ENCODE results near the gene EID1. TPM values are rescaled to one million over a fixed set of nuclear protein-coding genes. Genes with fewer than 3 reads are reported as not detected.

Gene EID1
- total RNA-seq, 2 donors from 2014 or later = 199 to 226 TPM

DNA sequence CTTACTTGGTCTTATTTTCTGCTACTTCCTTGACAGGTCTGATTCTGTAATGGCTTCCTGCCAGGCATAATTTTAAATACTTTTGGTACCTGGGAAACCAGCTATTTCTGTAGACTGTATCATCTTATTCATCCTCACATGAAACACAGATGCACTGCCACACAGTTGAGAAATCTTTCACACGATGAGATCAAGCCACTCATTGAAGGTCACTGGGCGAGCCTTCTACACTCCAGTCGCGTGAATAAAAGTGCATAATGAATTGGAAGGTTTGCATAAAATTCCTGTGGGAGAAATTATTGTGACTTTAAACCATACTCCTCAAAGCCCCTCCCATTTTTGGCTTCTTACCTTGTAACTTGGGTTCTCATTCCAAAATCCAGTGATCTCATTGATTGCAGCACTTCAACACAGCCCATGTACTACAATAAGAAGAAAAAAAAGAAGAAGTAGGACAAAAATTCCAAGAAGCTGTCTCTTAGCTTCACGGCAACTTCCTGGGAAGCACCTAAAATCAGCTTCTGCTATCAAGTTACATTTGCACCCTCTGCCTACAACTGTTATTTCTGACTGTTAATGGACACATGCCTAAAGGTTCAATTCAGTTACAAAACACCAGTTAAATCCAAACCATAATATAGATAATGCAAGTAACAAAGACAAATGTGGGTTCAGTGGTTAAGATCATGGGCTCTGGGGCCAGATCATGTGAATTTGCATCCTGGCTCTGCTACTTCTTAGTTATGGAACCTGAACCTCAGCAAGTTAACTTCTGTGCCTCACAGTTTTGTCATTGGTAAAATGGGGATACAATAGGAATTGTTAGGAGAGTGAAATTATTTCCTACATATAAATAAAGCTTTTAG lies 46.8 kb downstream of the EID1 start:
- intact Hi-C loops (cut with DNase I) = no loop called here
- Histone ChIP-seq H3K4me1 (replicated peaks) (no peaks in the 10 kb centered on the region), H3K27me3 (replicated peaks; ENCODE audit: insufficient read depth) (no peaks in the 10 kb centered on the region), H3K4me3 (no peak overlapping the region), H3K36me3 (no peaks in the 10 kb centered on the region), H3K27ac (no peak overlapping the region), H3K9me3 (no peaks in the 10 kb centered on the region)
- DNase-seq (ENCODE audit: low spot score) = no peak
- WGBS = 85% methylated on average over 5 of the region's 5 CpGs
- TF ChIP-seq, protein P1, sequence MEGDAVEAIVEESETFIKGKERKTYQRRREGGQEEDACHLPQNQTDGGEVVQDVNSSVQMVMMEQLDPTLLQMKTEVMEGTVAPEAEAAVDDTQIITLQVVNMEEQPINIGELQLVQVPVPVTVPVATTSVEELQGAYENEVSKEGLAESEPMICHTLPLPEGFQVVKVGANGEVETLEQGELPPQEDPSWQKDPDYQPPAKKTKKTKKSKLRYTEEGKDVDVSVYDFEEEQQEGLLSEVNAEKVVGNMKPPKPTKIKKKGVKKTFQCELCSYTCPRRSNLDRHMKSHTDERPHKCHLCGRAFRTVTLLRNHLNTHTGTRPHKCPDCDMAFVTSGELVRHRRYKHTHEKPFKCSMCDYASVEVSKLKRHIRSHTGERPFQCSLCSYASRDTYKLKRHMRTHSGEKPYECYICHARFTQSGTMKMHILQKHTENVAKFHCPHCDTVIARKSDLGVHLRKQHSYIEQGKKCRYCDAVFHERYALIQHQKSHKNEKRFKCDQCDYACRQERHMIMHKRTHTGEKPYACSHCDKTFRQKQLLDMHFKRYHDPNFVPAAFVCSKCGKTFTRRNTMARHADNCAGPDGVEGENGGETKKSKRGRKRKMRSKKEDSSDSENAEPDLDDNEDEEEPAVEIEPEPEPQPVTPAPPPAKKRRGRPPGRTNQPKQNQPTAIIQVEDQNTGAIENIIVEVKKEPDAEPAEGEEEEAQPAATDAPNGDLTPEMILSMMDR (IDR thresholded peaks at IDR 0.05) = no peak
- TF ChIP-seq POLR2AphosphoS5 (IDR thresholded peaks at IDR 0.05) (no peak), POLR2A (IDR thresholded peaks at IDR 0.05) (no peak)

DNA sequence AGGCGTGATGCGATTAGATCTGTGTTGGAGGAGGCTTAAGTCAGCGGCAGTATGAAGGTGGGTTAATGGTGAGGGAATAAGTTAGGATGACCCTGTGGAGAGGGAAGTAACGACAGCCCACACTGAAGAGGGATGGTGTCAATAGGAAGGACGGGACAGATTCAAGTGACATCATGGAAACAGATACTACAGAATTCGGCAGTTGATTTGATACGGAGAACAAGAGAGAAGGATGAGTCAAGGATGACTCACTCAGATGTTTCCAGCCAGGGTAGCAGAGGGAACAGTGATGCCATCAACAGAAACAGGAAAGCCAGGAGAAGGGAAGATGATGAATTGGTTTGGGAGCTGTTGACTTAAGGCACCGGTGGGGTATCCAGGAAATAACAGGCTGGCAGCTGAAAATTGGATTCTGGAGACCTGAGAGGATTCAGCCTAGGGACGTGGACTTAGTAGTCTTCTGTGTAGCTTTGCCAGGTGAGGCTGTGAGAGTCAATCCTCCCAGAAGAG lies 47.8 kb downstream of the EID1 start:
- no peak for TF ChIP-seq POLR2A (IDR thresholded peaks at IDR 0.05)
- no peak for TF ChIP-seq POLR2AphosphoS5 (IDR thresholded peaks at IDR 0.05)
- TF ChIP-seq, protein P1 (IDR thresholded peaks at IDR 0.05) = no peak
- Histone ChIP-seq H3K4me3 (no peak overlapping the region), H3K9me3 (no peaks in the 10 kb centered on the region), H3K4me1 (replicated peaks) (no peaks in the 10 kb centered on the region), H3K36me3 (no peaks in the 10 kb centered on the region), H3K27me3 (replicated peaks; ENCODE audit: insufficient read depth) (no peaks in the 10 kb centered on the region), H3K27ac (no peak overlapping the region)
- intact Hi-C loops (cut with DNase I) = no loop called here
- no peak for DNase-seq (ENCODE audit: low spot score)
- WGBS = 67% methylated on average over 9 of the region's 9 CpGs

DNA sequence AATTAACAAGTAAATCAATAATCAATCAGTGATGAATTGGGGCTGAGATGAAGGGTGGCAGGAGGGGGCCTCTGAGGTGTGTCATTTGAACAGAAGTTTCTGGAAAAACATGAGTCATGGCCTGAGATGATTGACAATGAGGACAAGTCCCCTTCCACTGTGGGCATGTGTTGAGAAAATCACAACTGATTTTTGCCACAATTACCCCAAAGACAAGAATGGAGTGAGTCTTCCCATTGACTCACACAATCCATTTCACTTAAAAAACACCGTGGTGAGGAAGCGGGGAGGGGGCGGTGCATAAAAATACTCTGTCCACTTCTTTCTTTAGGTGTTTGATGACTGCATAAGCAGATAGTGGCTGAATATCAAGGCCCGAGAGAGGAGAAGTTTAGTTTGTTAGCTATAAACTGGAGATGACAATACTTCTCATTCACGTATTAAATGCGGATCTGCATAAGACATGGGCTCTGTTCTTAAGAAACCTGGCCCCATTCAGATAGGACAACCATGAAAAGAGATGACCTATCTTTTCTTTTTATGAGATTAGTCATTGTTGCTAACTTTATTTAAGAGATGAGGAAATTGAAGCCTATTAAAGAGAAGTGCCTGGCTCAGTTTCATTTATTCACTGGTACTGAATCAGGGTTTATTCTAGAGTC lies 51.1 kb downstream of the EID1 start:
- Histone ChIP-seq H3K4me1 (replicated peaks) (no peaks in the 10 kb centered on the region), H3K27ac (no peak overlapping the region), H3K27me3 (replicated peaks; ENCODE audit: insufficient read depth) (no peaks in the 10 kb centered on the region), H3K4me3 (no peak overlapping the region), H3K9me3 (no peaks in the 10 kb centered on the region), H3K36me3 (no peaks in the 10 kb centered on the region)
- WGBS = 63% methylated on average over 6 of the region's 6 CpGs
- TF ChIP-seq, protein P1 (IDR thresholded peaks at IDR 0.05) = no peak
- TF ChIP-seq POLR2AphosphoS5 (IDR thresholded peaks at IDR 0.05) = no peak
- TF ChIP-seq POLR2A (IDR thresholded peaks at IDR 0.05) = no peak
- no peak for DNase-seq (ENCODE audit: low spot score)
- intact Hi-C loops (cut with DNase I) = no loop called here

DNA sequence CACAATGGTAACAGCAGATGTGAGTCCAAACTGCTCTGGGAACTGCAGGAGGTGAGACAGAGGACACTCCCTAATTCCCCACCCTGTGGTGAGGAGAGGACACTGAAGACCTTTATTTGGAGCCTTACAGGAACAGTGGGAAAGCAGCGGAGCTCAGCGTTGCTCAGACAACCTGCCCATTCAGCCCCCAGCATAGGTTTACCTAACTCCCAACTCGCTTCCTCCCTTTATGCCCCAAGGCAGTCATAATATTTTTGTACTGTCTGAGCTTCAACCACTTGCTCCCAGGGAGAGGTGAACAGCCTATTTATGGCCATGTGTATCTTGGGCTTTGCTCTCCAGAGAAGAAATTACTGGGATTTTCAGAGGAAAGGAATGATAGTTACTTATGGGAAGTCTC lies 51.7 kb downstream of the EID1 start:
- H3K9me3 ChIP-seq = no peaks in the 10 kb centered on the region
- WGBS = 44% methylated on average over 3 of the region's 3 CpGs
- TF ChIP-seq, protein P1 (IDR thresholded peaks at IDR 0.05) = no peak
- TF ChIP-seq POLR2A (IDR thresholded peaks at IDR 0.05) (no peak), POLR2AphosphoS5 (IDR thresholded peaks at IDR 0.05) (no peak)
- intact Hi-C loops (cut with DNase I) = no loop called here
- H3K36me3 ChIP-seq = no peaks in the 10 kb centered on the region
- DNase-seq (ENCODE audit: low spot score) = no peak
- H3K4me1 ChIP-seq (replicated peaks) = no peaks in the 10 kb centered on the region
- no peak overlapping the region for H3K27ac ChIP-seq
- no peak overlapping the region for H3K4me3 ChIP-seq
- H3K27me3 ChIP-seq (replicated peaks; ENCODE audit: insufficient read depth) = no peaks in the 10 kb centered on the region

Other genes starting within 250 kb of the EID1 start
- 10 to 100 TPM; 12.1 to 81.9 TPM for gene FBN1, start 232.4 kb upstream of the EID1 start, total RNA-seq
- 1 to 10 TPM; 5.9 to 9.0 TPM for gene CEP152, start 67.1 kb upstream of the EID1 start, total RNA-seq
- 10 to 100 TPM in 1 of 2 donors, under 1 TPM in 1; 0.27 to 45.0 TPM for gene SHC4, start 85.8 kb downstream of the EID1 start, total RNA-seq
- 10 to 100 TPM; 39.6 to 46.4 TPM for gene SECISBP2L, start 168.3 kb downstream of the EID1 start, total RNA-seq

Data from prostate gland (tissue), 2 donors.